Tibial artery (tissue), 4 donors: ENCODE measurements around the gene PTPRN2.
A peak's percentile ranks its signal among the peaks of the same experiment; 100 is the strongest.
"Not testable (repeated sequence)": the region's sequence is repeated elsewhere in the genome, so short reads cannot be mapped to it uniquely, and the experiment has no call there.

Experiments used
- DNase-seq, 2 donors: peaks; one replicate each; pipeline ENCODE4 v3.0.0-alpha.2; 2019
- H3K27ac ChIP-seq, 2 donors: fragments of 200-600 bp; sonication (generic) in 1 of 2; 1 replicate in 1 of 2; 2 replicates in 1 of 2; pipeline ENCODE4 v1.5.1; 2018 to 2019; ENCODE audit warnings: mild to moderate bottlenecking in 1 of 2
- H3K27me3 ChIP-seq, 2 donors: fragments of 200-600 bp; sonication (generic) in 1 of 2; one replicate each; pipeline versions ENCODE4 v1.5.1 to v1.6.0; 2016 to 2019
- H3K36me3 ChIP-seq, 3 donors: fragments of 200-600 bp; sonication (generic) in 2 of 3; one replicate each; pipeline ENCODE4 v1.5.1; 2016 to 2019; ENCODE audit warnings: mild to moderate bottlenecking in 2 of 3
- H3K4me1 ChIP-seq, 4 donors: fragments of 200-600 bp; sonication (generic) in 2 of 4; 1 replicate in 3 of 4; 2 replicates in 1 of 4; pipeline ENCODE4 v1.5.1; 2016 to 2019
- H3K4me3 ChIP-seq, 2 donors: fragments of 200-600 bp; sonication (generic) in 1 of 2; 1 replicate in 1 of 2; 2 replicates in 1 of 2; pipeline ENCODE4 v1.5.1; 2018 to 2019; ENCODE audit warnings: mild to moderate bottlenecking in 2 of 2
- H3K9me3 ChIP-seq, 3 donors: fragments of 200-600 bp; sonication (generic) in 1 of 3; one replicate each; pipeline ENCODE4 v1.5.1; 2016 to 2019
- CTCF ChIP-seq, 2 experiments: fragments of 200-600 bp in 1 of 2; fragments of 450-650 bp in 1 of 2; IDR thresholded peaks; one replicate each; pipeline ENCODE4 v1.5.1; 2017 to 2019; ENCODE audit warnings: antibody characterized with exemption in 2 of 2, mild to moderate bottlenecking in 1 of 2, moderate library complexity in 1 of 2
- intact Hi-C: fragments of 100-400 bp; cut with DNase I; formaldehyde crosslinking; loops from one replicate; pipeline ENCODE4 v1.15.0; 2023; ENCODE audit warnings: low total_unique reads

Gene PTPRN2

GRCh38 chr7:157700231-157701005, 887.2 kb downstream of the PTPRN2 start:
- TF ChIP-seq CTCF (IDR thresholded peaks at IDR 0.05) = no peak
- DNase-seq = peak in 1 of 2 donors; percentile 48
- intact Hi-C loops = no loop called here
- Histone ChIP-seq H3K4me3 (no peak overlapping the region), H3K9me3 (peaks cover 0 to 3% (median 0%) of the 10 kb centered on the region in 3 donors), H3K36me3 (no peaks in the 10 kb centered on the region), H3K27ac (no peak overlapping the region), H3K4me1 (no peaks in the 10 kb centered on the region), H3K27me3 (peaks cover 0 to 26% of the 10 kb centered on the region in 2 donors)

GRCh38 chr7:157699357-157700013, 888.1 kb downstream of the PTPRN2 start:
- Histone ChIP-seq H3K36me3 (no peaks in the 10 kb centered on the region), H3K9me3 (peaks cover 0 to 3% (median 0%) of the 10 kb centered on the region in 3 donors), H3K27ac (no peak overlapping the region), H3K4me3 (no peak overlapping the region), H3K4me1 (no peaks in the 10 kb centered on the region), H3K27me3 (peaks cover 0 to 26% of the 10 kb centered on the region in 2 donors)
- intact Hi-C loops = no loop called here
- peak in 1 of 2 donors; percentile 37 for DNase-seq
- TF ChIP-seq CTCF (IDR thresholded peaks at IDR 0.05) = no peak

- H3K27ac ChIP-seq, H3K4me3 ChIP-seq, H3K36me3 ChIP-seq, DNase-seq, intact Hi-C loops, H3K9me3 ChIP-seq: not testable (repeated sequence)
- H3K27me3 ChIP-seq = peaks cover 0 to 37% of the 10 kb centered on the region in 2 donors
- H3K4me1 ChIP-seq = peaks cover 0 to 16% (median 10%) of the 10 kb centered on the region in 4 donors
Measured at GRCh38 chr7:157697287-157697686, 890.3 kb downstream of the PTPRN2 start.

- H3K36me3 ChIP-seq, H3K9me3 ChIP-seq, DNase-seq, H3K27ac ChIP-seq, H3K4me3 ChIP-seq, intact Hi-C loops: not testable (repeated sequence)
- H3K4me1 ChIP-seq = peaks cover 0 to 28% (median 23%) of the 10 kb centered on the region in 4 donors
- peaks cover 0 to 48% of the 10 kb centered on the region in 2 donors for H3K27me3 ChIP-seq
Measured at GRCh38 chr7:157695609-157696008, 892.0 kb downstream of the PTPRN2 start.

- peaks cover 0 to 50% of the 10 kb centered on the region in 2 donors for H3K27me3 ChIP-seq
- TF ChIP-seq CTCF (IDR thresholded peaks at IDR 0.05) = no peak
- no peaks in the 10 kb centered on the region for H3K36me3 ChIP-seq
- peaks cover 0 to 3% (median 0%) of the 10 kb centered on the region in 3 donors for H3K9me3 ChIP-seq
- DNase-seq = no peak
- H3K4me1 ChIP-seq = peaks cover 0 to 41% (median 36%) of the 10 kb centered on the region in 4 donors
- H3K4me3 ChIP-seq = no peak overlapping the region
- intact Hi-C loops = no loop called here
- H3K27ac ChIP-seq = no peak overlapping the region
Measured at GRCh38 chr7:157694376-157694665, 893.3 kb downstream of the PTPRN2 start.

GRCh38 chr7:157693521-157694375, 893.9 kb downstream of the PTPRN2 start:
- H3K36me3 ChIP-seq = no peaks in the 10 kb centered on the region
- no peak overlapping the region for H3K27ac ChIP-seq
- DNase-seq = peak in 1 of 2 donors; percentile 55
- H3K4me1 ChIP-seq = peaks cover 0 to 46% (median 41%) of the 10 kb centered on the region in 4 donors
- peak overlapping the region in 1 of 2 donors; percentile 6 for H3K4me3 ChIP-seq
- no peak for TF ChIP-seq CTCF (IDR thresholded peaks at IDR 0.05)
- peaks cover 0 to 3% (median 0%) of the 10 kb centered on the region in 3 donors for H3K9me3 ChIP-seq
- intact Hi-C loops = no loop called here
- peaks cover 0 to 55% of the 10 kb centered on the region in 2 donors for H3K27me3 ChIP-seq
